Parathyroid adenoma (tissue), 2 donors: ENCODE measurements around the gene ECSCR.
"Not testable (repeated sequence)": the region's sequence is repeated elsewhere in the genome, so short reads cannot be mapped to it uniquely, and the experiment has no call there.

Experiments
- H2AFZ ChIP-seq: fragments of 300-600 bp; sonication (generic); one replicate; pipeline ENCODE4 v1.7.0; 2017; ENCODE audit warnings: antibody characterized with exemption, mild to moderate bottlenecking
- H3K27ac ChIP-seq: fragments of 300-600 bp; sonication (generic); one replicate; pipeline ENCODE4 v1.7.0; 2017
- H3K27me3 ChIP-seq: fragments of 300-600 bp; sonication (generic); one replicate; pipeline ENCODE4 v1.7.0; 2017; ENCODE audit warnings: low read length; ENCODE audit not compliant: control insufficient read depth, insufficient read depth
- H3K36me3 ChIP-seq: fragments of 300-600 bp; sonication (generic); one replicate; pipeline ENCODE4 v1.7.0; 2017; ENCODE audit warnings: low read length; ENCODE audit not compliant: control insufficient read depth, insufficient read depth
- H3K4me1 ChIP-seq: fragments of 300-600 bp; sonication (generic); one replicate; pipeline ENCODE4 v1.7.0; 2017; ENCODE audit warnings: control low read depth
- H3K4me2 ChIP-seq: fragments of 300-600 bp; sonication (generic); one replicate; pipeline ENCODE4 v1.7.0; 2017; ENCODE audit warnings: low read length
- H3K4me3 ChIP-seq: fragments of 300-600 bp; sonication (generic); one replicate; pipeline ENCODE4 v1.7.0; 2017; ENCODE audit warnings: low read depth, low read length
- H3K79me2 ChIP-seq: fragments of 300-600 bp; sonication (generic); one replicate; pipeline ENCODE4 v1.7.0; 2017; ENCODE audit warnings: control low read depth
- H3K9ac ChIP-seq: fragments of 300-600 bp; sonication (generic); one replicate; pipeline ENCODE4 v1.7.0; 2017; ENCODE audit warnings: mild to moderate bottlenecking
- H3K9me3 ChIP-seq: fragments of 300-600 bp; sonication (generic); one replicate; pipeline ENCODE4 v1.7.0; 2017; ENCODE audit warnings: low read length; ENCODE audit not compliant: control insufficient read depth
- CTCF ChIP-seq: fragments of 300-600 bp; sonication (generic); IDR thresholded peaks from one replicate; pipeline ENCODE4 v1.7.0; 2017; ENCODE audit warnings: antibody characterized with exemption, mild to moderate bottlenecking
- donor health status: primary hyperparathyroidism.

Gene ECSCR

GRCh38 chr5:139482050-139482889 lies 19.7 kb upstream of the ECSCR start, which contains the start of gene STING1:
Gene STING1 (minus strand): TSS chr5:139482758. CDS start chr5:139481704, 1,054 bp downstream.
- Histone ChIP-seq H3K4me3 (peak within 1 kb of the TSS; percentile 53), H3K9ac (peak within 1 kb of the TSS; percentile 19), H3K27ac (peak within 1 kb of the TSS; percentile 91), H3K36me3 (no peaks in the 10 kb centered on the region), H3K4me1 (peaks cover 4% of the 10 kb centered on the region), H3K4me2 (peak within 1 kb of the TSS; percentile 41), H3K79me2 (no peaks in the 10 kb centered on the region), H2AFZ (peak within 1 kb of the TSS; percentile 81), H3K27me3 (no peaks in the 10 kb centered on the region), H3K9me3 (no peaks in the 10 kb centered on the region)
- TF ChIP-seq CTCF, result no peak

GRCh38 chr5:139481580-139482049 lies 19.1 kb upstream of the ECSCR start:
- Histone ChIP-seq H3K4me2 (peak overlapping the region; percentile 41), H3K79me2 (no peaks in the 10 kb centered on the region), H3K27me3 (no peaks in the 10 kb centered on the region), H3K9ac (peak overlapping the region; percentile 19), H3K27ac (peak overlapping the region; percentile 91), H3K36me3 (no peaks in the 10 kb centered on the region), H2AFZ (peak overlapping the region; percentile 81), H3K4me1 (peaks cover 4% of the 10 kb centered on the region), H3K9me3 (no peaks in the 10 kb centered on the region), H3K4me3 (peak overlapping the region; percentile 53)
- no peak for TF ChIP-seq CTCF

- Histone ChIP-seq H3K79me2 (no peaks in the 10 kb centered on the region), H3K4me3 (no peak overlapping the region), H3K27me3 (no peaks in the 10 kb centered on the region), H3K9me3 (no peaks in the 10 kb centered on the region), H3K4me2 (peak overlapping the region; percentile 41), H3K4me1 (peaks cover 4% of the 10 kb centered on the region), H3K36me3 (no peaks in the 10 kb centered on the region), H3K27ac (peak overlapping the region; percentile 91), H3K9ac (no peak overlapping the region), H2AFZ (no peak overlapping the region)
- no peak for TF ChIP-seq CTCF
Observed at GRCh38 chr5:139481122-139481533, 18.6 kb upstream of the ECSCR start.

- H3K9me3 ChIP-seq, H3K4me1 ChIP-seq, H2AFZ ChIP-seq, H3K9ac ChIP-seq, H3K27me3 ChIP-seq, H3K79me2 ChIP-seq, H3K4me3 ChIP-seq, H3K27ac ChIP-seq, H3K36me3 ChIP-seq, H3K4me2 ChIP-seq: not testable (repeated sequence)
Observed at GRCh38 chr5:139479729-139480128, 17.2 kb upstream of the ECSCR start.

- not testable (repeated sequence) for H3K9me3 ChIP-seq, H3K36me3 ChIP-seq, H3K4me2 ChIP-seq, H3K27me3 ChIP-seq, H3K79me2 ChIP-seq, H3K4me3 ChIP-seq, H3K27ac ChIP-seq, H3K9ac ChIP-seq, H3K4me1 ChIP-seq
- H2AFZ ChIP-seq, result peak overlapping the region; percentile 53
Observed at GRCh38 chr5:139478657-139479423, 16.3 kb upstream of the ECSCR start.
